CD4-positive, alpha-beta T cell treated with Interleukin-4 for 1 hour (primary cell): Measurements from ENCODE around the gene TMEM252.

Experiments
- DNase-seq, 2 donors: peaks; one replicate each; pipeline ENCODE4 v3.0.0-alpha.2; 2020 to 2022

The TMEM252 gene

GRCh38 chr9:68496356-68496755, 44.3 kb downstream of the TMEM252 start:
- no peak for DNase-seq

- DNase-seq = no peak
These were observed 45.4 kb downstream of the TMEM252 start for GRCh38 chr9:68495247-68495646.

- no peak for DNase-seq
These were observed 46.6 kb downstream of the TMEM252 start for GRCh38 chr9:68493958-68494577.

GRCh38 chr9:68493541-68493940, 47.1 kb downstream of the TMEM252 start:
- no peak for DNase-seq

GRCh38 chr9:68492806-68493205, 47.9 kb downstream of the TMEM252 start:
- no peak for DNase-seq

- no peak for DNase-seq
These were observed 51.0 kb downstream of the TMEM252 start for GRCh38 chr9:68489646-68490045.

GRCh38 chr9:68488126-68488525, 52.6 kb downstream of the TMEM252 start:
- no peak for DNase-seq
